ENCODE data around the gene SYCE3.

GRCh38 chr22:50508897-50509296 is 53.8 kb downstream of the SYCE3 start:
- TF ChIP-seq PHF20 (IDR thresholded peaks at IDR 0.05; ENCODE audit: partially characterized antibody), result no peak
- TF ChIP-seq ZNF175 (CRISPR knock-in tag; IDR thresholded peaks at IDR 0.05; ENCODE audit: low read depth), result no peak
- no peak for TF ChIP-seq ZNF740 (CRISPR knock-in tag; IDR thresholded peaks at IDR 0.05)
- no peak for TF ChIP-seq ZNF740 (tag; IDR thresholded peaks at IDR 0.05)
- no peak for TF ChIP-seq RBM39 (optimal IDR thresholded peaks at IDR 0.05; ENCODE audit: low read depth, low read length)
- TF ChIP-seq ZNF639 (CRISPR knock-in tag; conservative IDR thresholded peaks at IDR 0.05 in 1 of 2, IDR thresholded peaks at IDR 0.05 in 1 of 2), result no peak
- TF ChIP-seq ZBTB11 (CRISPR knock-in tag; IDR thresholded peaks at IDR 0.05), result no peak
- no peak for TF ChIP-seq ZNF766 (CRISPR knock-in tag; conservative IDR thresholded peaks at IDR 0.05)
- no peak for TF ChIP-seq ATF2 (CRISPR knock-in tag; IDR thresholded peaks at IDR 0.05)

Measured in K562 (cell line).